T-helper 22 cell (primary cell): Measurements from ENCODE around the gene FOXE3.

ENCODE experiments used
- DNase-seq: peaks from one replicate; pipeline ENCODE4 v3.0.0-alpha.2; 2020; ENCODE audit warnings: low read depth

Gene FOXE3

GRCh38 chr1:47415728-47416318, at the start of gene FOXE3:
TSS of gene FOXE3 (plus strand) at chr1:47416285. CDS start at chr1:47416316, 31 bp downstream.
- DNase-seq, result no peak

DNA sequence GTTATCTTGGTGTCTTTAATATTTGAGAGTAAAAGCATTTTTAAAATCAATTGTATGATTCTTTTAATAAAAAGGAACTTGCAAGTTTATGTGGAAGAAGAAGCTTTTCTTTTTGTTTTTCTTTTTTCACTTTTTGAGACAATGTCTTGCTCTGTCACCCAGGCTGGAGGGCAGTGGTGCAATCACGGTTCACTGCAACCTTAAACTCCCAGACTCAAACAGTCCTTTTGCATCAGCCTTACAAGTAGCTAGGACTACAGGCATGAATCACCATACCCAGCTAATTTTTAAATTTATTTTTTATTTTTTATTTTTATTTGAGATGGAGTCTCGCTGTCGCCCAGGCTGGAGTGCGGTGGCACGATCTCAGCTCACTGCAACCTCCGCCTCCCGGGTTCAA, 48.4 kb upstream of the FOXE3 start:
- DNase-seq, result no peak

DNA sequence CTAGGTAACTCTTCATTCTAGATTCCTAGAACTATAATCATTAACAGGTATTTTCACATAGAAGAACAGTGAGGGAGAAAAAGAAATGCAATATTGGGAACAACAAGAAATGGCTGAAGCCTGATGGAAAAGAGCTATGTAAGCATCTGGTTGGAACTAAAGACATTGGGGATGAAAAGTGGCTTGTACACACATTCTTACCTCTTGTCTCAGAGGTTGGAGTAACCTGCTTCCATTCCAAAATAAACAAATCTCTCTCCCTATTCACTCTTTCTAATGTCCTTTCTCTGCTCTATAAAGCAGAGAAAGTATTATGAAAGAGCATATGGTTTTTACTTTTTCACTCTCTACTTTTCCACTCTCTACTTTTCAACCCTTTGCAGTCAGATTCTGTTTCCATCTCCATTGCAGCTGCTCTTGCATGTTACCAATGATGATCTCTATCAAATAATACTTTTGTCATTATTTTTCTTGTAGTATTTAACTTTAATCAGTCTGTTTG, 45.0 kb upstream of the FOXE3 start:
- DNase-seq, result no peak

DNA sequence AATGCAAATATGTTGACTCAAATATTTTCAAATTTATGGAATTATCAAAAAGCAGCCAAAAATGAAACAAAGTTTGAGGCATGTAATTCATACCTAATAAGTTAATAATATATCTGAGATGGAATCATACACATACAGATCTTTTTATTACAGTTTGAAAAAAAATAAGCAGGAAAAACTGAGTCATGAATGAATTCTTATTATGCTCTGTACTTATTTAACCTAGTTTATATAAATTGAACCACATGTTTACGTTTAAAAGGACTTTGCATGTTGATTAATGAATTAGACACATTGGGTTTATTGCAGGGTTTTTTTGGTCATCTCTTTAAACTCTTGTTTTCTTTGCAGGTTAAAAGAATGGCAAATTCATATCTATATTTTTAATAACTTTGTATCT, 41.6 kb upstream of the FOXE3 start:
- DNase-seq, result no peak

- DNase-seq, result no peak
Measured at GRCh38 chr1:47378147-47378546, 37.9 kb upstream of the FOXE3 start.

- DNase-seq, result no peak
Measured at GRCh38 chr1:47380699-47381098, 35.4 kb upstream of the FOXE3 start.

DNA sequence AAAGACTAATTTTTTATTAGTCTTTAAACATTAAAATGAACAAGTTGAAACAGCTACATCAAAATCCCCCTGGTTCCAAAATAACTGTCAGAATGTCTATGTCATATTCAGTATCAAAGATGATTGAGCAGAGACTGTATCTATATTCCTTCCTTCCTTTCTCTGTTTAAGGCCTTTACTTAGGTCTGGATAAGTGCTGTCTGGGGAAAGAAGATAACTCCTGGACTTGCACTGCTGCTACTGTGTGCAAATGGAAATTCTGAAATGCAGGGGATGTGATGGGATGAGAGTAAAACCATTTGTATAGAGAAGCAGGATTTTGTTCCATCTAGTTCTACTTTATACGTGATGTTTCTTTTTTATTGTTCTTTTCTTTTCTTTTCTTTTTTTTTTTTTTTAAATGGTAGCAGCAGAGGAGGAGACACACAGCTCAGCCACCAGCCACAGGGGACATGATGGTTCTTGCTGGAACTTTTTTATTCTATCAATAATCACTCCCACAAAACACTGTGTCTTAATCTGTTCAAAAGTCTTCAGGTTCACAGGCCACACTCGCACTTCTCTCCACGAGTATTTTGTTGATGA, 33.6 kb upstream of the FOXE3 start:
- no peak for DNase-seq

DNA sequence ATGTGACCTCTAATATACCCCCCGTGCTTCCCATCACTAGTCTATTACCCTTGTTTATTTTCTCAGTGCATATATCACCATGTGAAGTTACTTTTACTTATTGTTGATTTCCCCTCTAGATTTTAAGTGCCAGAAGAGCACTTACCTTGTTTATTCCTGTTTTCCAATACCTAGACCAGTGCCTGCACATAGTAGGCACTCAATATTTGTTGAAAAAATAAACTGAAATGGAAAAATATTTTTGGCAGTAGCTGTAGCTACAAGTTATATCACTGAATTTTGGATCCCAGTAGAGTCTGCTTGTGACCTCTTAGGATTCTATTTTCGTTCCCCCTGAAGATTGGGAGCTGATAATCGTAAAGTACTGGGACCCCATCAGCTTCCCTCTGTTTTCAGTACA, 32.0 kb upstream of the FOXE3 start:
- DNase-seq, result no peak

GRCh38 chr1:47385020-47385419, 31.1 kb upstream of the FOXE3 start:
- no peak for DNase-seq

GRCh38 chr1:47386268-47386667, 29.8 kb upstream of the FOXE3 start:
- DNase-seq, result no peak

DNA sequence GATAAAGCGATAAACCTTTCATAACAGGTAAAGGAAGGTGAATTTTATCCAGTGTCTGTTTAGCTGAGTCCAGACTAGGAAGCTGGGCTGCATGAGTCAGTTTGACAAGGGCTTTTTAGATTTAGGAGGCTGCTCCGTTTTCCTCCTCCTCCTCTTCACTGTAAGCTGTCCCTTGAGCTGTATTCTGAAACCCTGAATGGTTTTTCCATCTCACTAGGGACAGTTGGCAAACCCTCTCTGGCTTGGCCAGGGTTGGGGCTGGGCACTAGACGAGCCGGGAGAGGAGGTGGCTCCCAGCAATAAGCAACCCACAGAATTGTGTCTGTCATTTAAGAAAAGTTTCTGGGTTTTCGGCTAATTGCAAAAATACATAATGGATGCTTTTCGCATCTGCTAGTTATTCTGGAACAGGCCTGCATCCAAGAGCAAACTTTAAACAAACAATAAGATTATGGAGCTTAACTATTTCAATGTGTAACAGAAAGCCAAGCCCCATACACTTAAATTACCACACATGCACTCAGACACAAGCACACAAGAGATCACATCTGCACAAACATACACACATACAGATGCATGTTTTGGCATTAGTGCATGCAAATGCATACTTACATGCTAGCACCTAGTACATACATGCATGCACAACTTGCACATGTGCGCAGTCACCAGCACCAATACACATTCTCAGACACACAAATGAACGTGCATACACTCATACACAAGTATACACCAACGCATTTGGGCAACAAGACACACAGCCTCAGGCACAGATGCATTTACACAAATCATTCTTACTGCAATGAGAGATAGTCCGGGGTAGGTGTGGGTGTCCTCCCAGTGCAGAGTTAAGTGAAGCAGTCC, 27.8 kb upstream of the FOXE3 start:
- no peak for DNase-seq

- no peak for DNase-seq
Measured at GRCh38 chr1:47388891-47389238, 27.2 kb upstream of the FOXE3 start.

DNA sequence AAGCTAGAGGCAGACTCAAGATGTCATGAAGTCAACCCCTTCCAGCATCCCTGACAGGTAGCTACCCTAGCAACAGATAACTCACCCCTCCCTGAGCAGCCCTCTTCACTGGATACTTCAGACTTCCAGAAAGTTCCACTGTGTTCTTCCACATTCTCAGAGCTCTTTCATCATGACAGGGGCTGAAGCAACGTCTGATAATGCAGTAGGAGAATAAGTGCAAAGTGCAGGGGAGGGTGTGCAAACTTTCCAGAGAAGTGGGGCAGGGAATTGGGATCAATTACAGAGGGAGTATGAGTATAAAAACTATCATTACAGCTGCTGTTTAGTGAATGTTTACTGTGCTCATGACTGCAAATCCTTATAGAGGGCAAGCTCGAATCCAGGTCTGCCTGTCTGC, 26.4 kb upstream of the FOXE3 start:
- DNase-seq, result no peak

DNA sequence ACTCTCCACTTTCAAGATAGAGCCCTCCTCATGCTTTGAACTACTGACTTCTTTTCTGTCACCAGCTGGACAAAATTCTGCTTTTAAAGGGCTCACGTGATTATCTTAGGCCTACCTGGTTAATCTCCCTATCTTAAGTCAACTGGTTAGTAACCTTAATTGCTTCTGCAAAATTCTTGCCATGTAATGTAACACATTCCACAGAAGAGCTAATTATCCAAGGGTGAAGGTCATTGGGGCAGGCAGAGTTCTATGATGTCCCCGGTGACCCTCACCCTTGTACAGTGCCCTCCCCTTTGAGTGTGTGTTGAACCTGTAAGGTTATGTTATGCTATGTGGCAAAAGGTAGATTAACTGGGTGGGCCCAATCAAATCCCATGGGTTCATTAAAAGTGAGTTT, 25.2 kb upstream of the FOXE3 start:
- no peak for DNase-seq

DNA sequence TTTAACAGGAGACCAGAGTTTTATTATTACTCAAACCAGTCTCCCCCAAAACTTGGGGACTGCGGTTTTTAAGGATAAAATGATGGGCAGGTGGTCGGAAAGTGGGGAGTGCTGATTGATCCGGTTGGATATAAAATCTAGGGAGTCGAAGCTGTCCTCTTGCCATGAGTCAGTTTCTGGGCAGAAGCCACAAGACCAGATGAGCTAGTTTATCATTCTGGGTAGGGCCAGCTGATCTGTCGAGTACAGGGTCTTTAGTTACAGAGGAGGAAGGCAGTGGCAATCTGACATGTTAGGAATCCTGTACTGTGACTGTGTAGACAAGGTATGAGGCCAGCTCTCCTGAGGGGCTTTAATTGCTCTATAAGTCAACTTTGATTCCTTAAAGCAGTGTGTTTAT, 22.9 kb upstream of the FOXE3 start:
- DNase-seq, result no peak

GRCh38 chr1:47395433-47395832, 20.7 kb upstream of the FOXE3 start:
- DNase-seq, result no peak

GRCh38 chr1:47396671-47397196, 19.4 kb upstream of the FOXE3 start:
- DNase-seq, result no peak

DNA sequence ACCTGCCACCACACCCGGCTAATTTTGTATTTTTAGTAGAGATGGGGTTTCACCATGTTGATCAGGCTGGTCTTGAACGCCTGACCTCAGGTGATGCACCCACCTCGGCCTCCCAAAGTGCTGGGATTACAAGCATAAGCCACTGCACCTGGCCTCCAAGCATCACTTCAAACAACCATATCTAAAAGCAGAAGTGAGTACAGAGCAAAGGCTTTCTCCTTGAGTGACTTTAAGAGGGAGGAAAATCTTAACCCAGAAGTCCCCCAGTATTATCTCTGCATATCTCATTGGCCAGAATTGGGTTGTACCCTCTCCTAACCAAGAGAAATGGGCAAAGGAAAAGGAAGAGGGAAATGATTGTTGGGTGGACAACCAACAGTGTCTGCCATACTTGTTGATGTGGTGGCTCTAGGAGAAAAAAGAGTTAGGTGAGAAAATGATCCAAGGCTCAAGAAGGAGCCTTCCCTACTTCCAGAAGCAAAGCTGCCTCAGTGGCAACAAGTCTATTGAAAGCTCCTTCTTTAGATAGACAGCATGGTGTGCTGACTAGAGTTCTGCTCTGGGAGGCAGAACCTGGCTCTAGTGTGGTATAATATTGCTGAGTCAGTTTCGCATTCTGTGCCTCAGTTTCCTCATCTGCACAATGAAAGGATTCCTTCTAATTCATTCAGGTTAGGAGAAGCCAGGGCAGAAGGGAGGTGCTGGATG, 16.8 kb upstream of the FOXE3 start:
- DNase-seq, result no peak

- no peak for DNase-seq
Measured at GRCh38 chr1:47399846-47400155, 16.3 kb upstream of the FOXE3 start.

GRCh38 chr1:47401761-47402160, 14.3 kb upstream of the FOXE3 start:
- no peak for DNase-seq

- no peak for DNase-seq
Measured at GRCh38 chr1:47402591-47402990, 13.5 kb upstream of the FOXE3 start.

DNA sequence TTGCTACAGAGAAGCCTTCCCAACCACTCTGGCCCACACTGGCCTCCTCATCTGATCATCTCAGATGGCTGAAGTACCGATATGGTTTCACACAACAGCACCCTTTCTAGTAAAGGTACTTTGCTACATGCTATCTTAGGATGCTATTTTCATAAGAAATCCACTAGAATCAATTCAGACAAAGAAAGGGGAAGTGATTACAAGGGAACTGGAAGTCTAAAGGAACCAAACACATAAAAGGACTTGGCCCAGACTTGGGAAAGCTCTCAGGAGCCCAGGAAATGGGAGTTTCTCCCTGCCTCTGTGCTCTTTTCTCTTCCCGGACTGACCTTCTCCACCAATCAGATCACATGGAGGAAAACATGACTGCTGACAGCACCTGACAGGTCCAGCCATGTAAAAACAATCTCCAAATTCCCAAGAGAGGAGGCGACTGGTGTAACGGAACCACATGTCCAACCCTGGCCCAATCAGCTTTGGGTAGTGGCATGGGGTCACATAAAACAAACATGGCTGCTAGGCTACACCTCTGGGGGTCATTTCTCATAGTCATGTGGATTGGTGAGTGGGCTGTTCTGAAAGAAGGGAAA, 12.7 kb upstream of the FOXE3 start:
- no peak for DNase-seq
